Liver (tissue), 9 donors: ENCODE results near the gene DCBLD2. TPM values are rescaled to one million over a fixed set of nuclear protein-coding genes. Genes with fewer than 3 reads are reported as not detected.

Experiments
- DNase-seq: peaks from one replicate; pipeline ENCODE4 v3.0.0-alpha.2; 2017; ENCODE audit warnings: low spot score
- H3K27ac ChIP-seq, 2 donors: one replicate each; pipeline ENCODE4 v1.7.0; 2013; ENCODE audit warnings: inconsistent platforms in 2 of 2, low read length in 2 of 2, control low read depth in 1 of 2, low read depth in 1 of 2, mild to moderate bottlenecking in 1 of 2
- H3K27me3 ChIP-seq, 4 donors: one replicate each; pipeline versions ENCODE4 v1.6.1 to v1.7.0; 2013; ENCODE audit warnings: low read length in 3 of 4, inconsistent platforms in 1 of 4, mild to moderate bottlenecking in 1 of 4, moderate library complexity in 1 of 4; ENCODE audit not compliant: control insufficient read depth in 4 of 4, insufficient read depth in 4 of 4
- H3K36me3 ChIP-seq, 4 donors: one replicate each; pipeline versions ENCODE4 v1.6.1 to v1.7.0; 2013; ENCODE audit warnings: low read length in 3 of 4, mild to moderate bottlenecking in 3 of 4, low read depth in 1 of 4, moderate library complexity in 1 of 4; ENCODE audit not compliant: control insufficient read depth in 4 of 4, insufficient read depth in 3 of 4
- H3K4me1 ChIP-seq, 4 donors: one replicate each; pipeline versions ENCODE4 v1.6.1 to v1.7.0; 2013; ENCODE audit warnings: low read length in 3 of 4, mild to moderate bottlenecking in 3 of 4, moderate library complexity in 1 of 4; ENCODE audit not compliant: control insufficient read depth in 4 of 4, insufficient read depth in 4 of 4
- H3K4me3 ChIP-seq, 3 donors: one replicate each; pipeline versions ENCODE4 v1.6.1 to v1.7.0; 2013; ENCODE audit warnings: low read length in 3 of 3, control low read depth in 1 of 3, low read depth in 1 of 3, mild to moderate bottlenecking in 1 of 3
- H3K9ac ChIP-seq, 2 donors: one replicate each; pipeline ENCODE4 v1.7.0; 2013; ENCODE audit warnings: low read length in 2 of 2, mild to moderate bottlenecking in 2 of 2, moderate library complexity in 2 of 2, control low read depth in 1 of 2, low read depth in 1 of 2
- H3K9me3 ChIP-seq, 4 donors: one replicate each; pipeline versions ENCODE4 v1.6.1 to v1.7.0; 2013; ENCODE audit warnings: low read length in 3 of 4; ENCODE audit not compliant: control insufficient read depth in 4 of 4
- EGR1 ChIP-seq, 2 donors: IDR thresholded peaks; 2 replicates each; pipeline ENCODE4 v1.6.1; 2016 to 2018; ENCODE audit warnings: antibody characterized with exemption in 2 of 2, low read depth in 2 of 2
- FOXA1 ChIP-seq: IDR thresholded peaks from 2 replicates; pipeline ENCODE4 v1.6.1; 2016; ENCODE audit warnings: antibody characterized with exemption
- FOXA2 ChIP-seq: IDR thresholded peaks from 2 replicates; pipeline ENCODE4 v1.6.1; 2016; ENCODE audit warnings: antibody characterized with exemption
- GABPA ChIP-seq, 2 donors: IDR thresholded peaks in 1 of 2; conservative IDR thresholded peaks in 1 of 2; 2 replicates each; pipeline ENCODE4 v1.6.1; 2016; ENCODE audit warnings: antibody characterized with exemption in 2 of 2, mild to moderate bottlenecking in 1 of 2, moderate library complexity in 1 of 2
- HNF4A ChIP-seq, 2 donors: conservative IDR thresholded peaks; 2 replicates each; pipeline ENCODE4 v1.6.1; 2016; ENCODE audit warnings: antibody characterized with exemption in 2 of 2, mild to moderate bottlenecking in 2 of 2
- NR2F2 ChIP-seq: IDR thresholded peaks from 2 replicates; pipeline ENCODE4 v1.6.1; 2016; ENCODE audit warnings: antibody characterized with exemption
- RAD21 ChIP-seq, 2 donors: IDR thresholded peaks; 2 replicates each; pipeline ENCODE4 v1.6.1; 2016; ENCODE audit warnings: antibody characterized with exemption in 2 of 2, mild to moderate bottlenecking in 2 of 2
- RXRA ChIP-seq, 2 donors: IDR thresholded peaks; 2 replicates each; pipeline ENCODE4 v1.6.1; 2017 to 2018; ENCODE audit warnings: antibody characterized with exemption in 2 of 2, mild to moderate bottlenecking in 1 of 2
- SP1 ChIP-seq: IDR thresholded peaks from 2 replicates; pipeline ENCODE4 v1.6.1; 2018; ENCODE audit warnings: antibody characterized with exemption, mild to moderate bottlenecking
- TAF1 ChIP-seq: conservative IDR thresholded peaks from 2 replicates; pipeline ENCODE4 v1.6.1; 2016; ENCODE audit warnings: antibody characterized with exemption, mild to moderate bottlenecking
- YY1 ChIP-seq: IDR thresholded peaks from 2 replicates; pipeline ENCODE4 v1.6.1; 2016; ENCODE audit warnings: antibody characterized with exemption, mild to moderate bottlenecking
- WGBS: extraction: QIAGEN DNeasy Blood & Tissue Kit; methylation state at CpG from one replicate; pipeline ENCODE4 v1.1.7; 2013; 5-methylcytosine and 5-hydroxymethylcytosine counted together
- polyA plus RNA-seq, 2 donors: library from polyadenylated mRNA; stranded (reverse) in 1 of 2; unstranded in 1 of 2; fragments of 200-250 nt in 1 of 2; fragments of >200 nt in 1 of 2; fragmentation: Nextera tagmentation in 1 of 2; extraction: Ambion mirVana in 1 of 2; gene quantifications; one replicate each; pipeline versions ENCODE4 v1.2.1 to v1.2.3, GENCODE V29; 2013 to 2015
- total RNA-seq, 2 donors: library from RNA; depleted of rRNA; stranded (reverse); fragments of >200 nt; gene quantifications; one replicate each; pipeline ENCODE4 v1.2.3, GENCODE V29; 2014
- TF ChIP-seq, protein P1 (sequence below): IDR thresholded peaks from 2 replicates; pipeline ENCODE4 v1.6.1; 2016; ENCODE audit warnings: antibody characterized with exemption, mild to moderate bottlenecking
- TF ChIP-seq, protein P2 (sequence below): IDR thresholded peaks from 2 replicates; pipeline ENCODE4 v1.6.1; 2016; ENCODE audit warnings: antibody characterized with exemption
- TF ChIP-seq, protein P3 (sequence below): IDR thresholded peaks from 2 replicates; pipeline ENCODE4 v1.6.1; 2016; ENCODE audit warnings: antibody characterized with exemption
- TF ChIP-seq, protein P4 (sequence below): fragments of 150-350 bp; IDR thresholded peaks from 2 replicates; pipeline ENCODE4 v1.5.1; 2017; ENCODE audit warnings: improper control_type of control experiment, low read depth, low read length; ENCODE audit not compliant: missing input control
- donor health status: healthy.
- donor health status: healthy.
- donor health status: healthy.
- donor health status: healthy.
- donor health status: healthy.

The DCBLD2 gene
- total and polyA plus RNA-seq, 4 donors, result 4.7 to 14.7 (median 9.1) TPM

DNA sequence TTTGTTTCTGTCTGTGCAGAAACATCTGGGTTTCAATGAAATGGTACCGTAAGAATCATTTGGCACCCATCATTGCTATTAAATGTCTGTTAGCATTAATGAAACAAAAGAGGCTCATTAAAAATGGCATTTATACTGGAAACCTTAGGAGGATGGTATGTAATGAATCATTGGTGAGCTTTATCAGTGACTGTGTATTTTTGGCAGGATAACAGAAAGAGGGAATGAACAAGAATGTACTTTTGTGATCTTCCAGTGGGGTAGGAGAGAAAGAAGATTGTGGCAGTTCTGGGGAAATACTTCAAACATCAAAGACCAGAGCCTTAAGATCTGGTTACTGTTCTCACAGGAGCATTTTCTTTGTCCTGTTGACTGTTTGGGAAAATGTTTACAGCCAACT, 4.7 kb upstream of the DCBLD2 start:
- WGBS, result 91% methylated on average over 1 of the region's 1 CpG
- no peak for DNase-seq
- no peak overlapping the region for H3K4me3 ChIP-seq
- H3K9ac ChIP-seq, result no peak overlapping the region
- no peak overlapping the region for H3K27ac ChIP-seq
- no peaks in the 10 kb centered on the region for H3K27me3 ChIP-seq
- no peaks in the 10 kb centered on the region for H3K36me3 ChIP-seq
- peaks cover 0 to 7% (median 2%) of the 10 kb centered on the region in 4 donors for H3K4me1 ChIP-seq
- H3K9me3 ChIP-seq, result no peaks in the 10 kb centered on the region
- TF ChIP-seq, protein P1, sequence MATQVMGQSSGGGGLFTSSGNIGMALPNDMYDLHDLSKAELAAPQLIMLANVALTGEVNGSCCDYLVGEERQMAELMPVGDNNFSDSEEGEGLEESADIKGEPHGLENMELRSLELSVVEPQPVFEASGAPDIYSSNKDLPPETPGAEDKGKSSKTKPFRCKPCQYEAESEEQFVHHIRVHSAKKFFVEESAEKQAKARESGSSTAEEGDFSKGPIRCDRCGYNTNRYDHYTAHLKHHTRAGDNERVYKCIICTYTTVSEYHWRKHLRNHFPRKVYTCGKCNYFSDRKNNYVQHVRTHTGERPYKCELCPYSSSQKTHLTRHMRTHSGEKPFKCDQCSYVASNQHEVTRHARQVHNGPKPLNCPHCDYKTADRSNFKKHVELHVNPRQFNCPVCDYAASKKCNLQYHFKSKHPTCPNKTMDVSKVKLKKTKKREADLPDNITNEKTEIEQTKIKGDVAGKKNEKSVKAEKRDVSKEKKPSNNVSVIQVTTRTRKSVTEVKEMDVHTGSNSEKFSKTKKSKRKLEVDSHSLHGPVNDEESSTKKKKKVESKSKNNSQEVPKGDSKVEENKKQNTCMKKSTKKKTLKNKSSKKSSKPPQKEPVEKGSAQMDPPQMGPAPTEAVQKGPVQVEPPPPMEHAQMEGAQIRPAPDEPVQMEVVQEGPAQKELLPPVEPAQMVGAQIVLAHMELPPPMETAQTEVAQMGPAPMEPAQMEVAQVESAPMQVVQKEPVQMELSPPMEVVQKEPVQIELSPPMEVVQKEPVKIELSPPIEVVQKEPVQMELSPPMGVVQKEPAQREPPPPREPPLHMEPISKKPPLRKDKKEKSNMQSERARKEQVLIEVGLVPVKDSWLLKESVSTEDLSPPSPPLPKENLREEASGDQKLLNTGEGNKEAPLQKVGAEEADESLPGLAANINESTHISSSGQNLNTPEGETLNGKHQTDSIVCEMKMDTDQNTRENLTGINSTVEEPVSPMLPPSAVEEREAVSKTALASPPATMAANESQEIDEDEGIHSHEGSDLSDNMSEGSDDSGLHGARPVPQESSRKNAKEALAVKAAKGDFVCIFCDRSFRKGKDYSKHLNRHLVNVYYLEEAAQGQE, result no peak
- TF ChIP-seq GABPA (IDR thresholded peaks at IDR 0.05 in 1 of 2, conservative IDR thresholded peaks at IDR 0.05 in 1 of 2) (no peak), RXRA (IDR thresholded peaks at IDR 0.05) (no peak), RAD21 (IDR thresholded peaks at IDR 0.05) (no peak), HNF4A (conservative IDR thresholded peaks at IDR 0.05) (no peak), NR2F2 (no peak), YY1 (no peak), SP1 (no peak)
- TF ChIP-seq, protein P2, sequence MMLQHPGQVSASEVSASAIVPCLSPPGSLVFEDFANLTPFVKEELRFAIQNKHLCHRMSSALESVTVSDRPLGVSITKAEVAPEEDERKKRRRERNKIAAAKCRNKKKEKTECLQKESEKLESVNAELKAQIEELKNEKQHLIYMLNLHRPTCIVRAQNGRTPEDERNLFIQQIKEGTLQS, result no peak
- TF ChIP-seq, protein P3, sequence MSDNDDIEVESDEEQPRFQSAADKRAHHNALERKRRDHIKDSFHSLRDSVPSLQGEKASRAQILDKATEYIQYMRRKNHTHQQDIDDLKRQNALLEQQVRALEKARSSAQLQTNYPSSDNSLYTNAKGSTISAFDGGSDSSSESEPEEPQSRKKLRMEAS, result no peak

- no peak for DNase-seq
- TF ChIP-seq HNF4A (conservative IDR thresholded peaks at IDR 0.05) (no peak), FOXA1 (no peak), NR2F2 (no peak), RXRA (IDR thresholded peaks at IDR 0.05) (no peak), SP1 (no peak), RAD21 (IDR thresholded peaks at IDR 0.05) (no peak), EGR1 (IDR thresholded peaks at IDR 0.05; ENCODE audit: low read depth in 2 of 2) (no peak), YY1 (no peak), FOXA2 (no peak), GABPA (IDR thresholded peaks at IDR 0.05 in 1 of 2, conservative IDR thresholded peaks at IDR 0.05 in 1 of 2) (no peak), TAF1 (no peak)
- TF ChIP-seq, protein P2, result no peak
- TF ChIP-seq, protein P4, sequence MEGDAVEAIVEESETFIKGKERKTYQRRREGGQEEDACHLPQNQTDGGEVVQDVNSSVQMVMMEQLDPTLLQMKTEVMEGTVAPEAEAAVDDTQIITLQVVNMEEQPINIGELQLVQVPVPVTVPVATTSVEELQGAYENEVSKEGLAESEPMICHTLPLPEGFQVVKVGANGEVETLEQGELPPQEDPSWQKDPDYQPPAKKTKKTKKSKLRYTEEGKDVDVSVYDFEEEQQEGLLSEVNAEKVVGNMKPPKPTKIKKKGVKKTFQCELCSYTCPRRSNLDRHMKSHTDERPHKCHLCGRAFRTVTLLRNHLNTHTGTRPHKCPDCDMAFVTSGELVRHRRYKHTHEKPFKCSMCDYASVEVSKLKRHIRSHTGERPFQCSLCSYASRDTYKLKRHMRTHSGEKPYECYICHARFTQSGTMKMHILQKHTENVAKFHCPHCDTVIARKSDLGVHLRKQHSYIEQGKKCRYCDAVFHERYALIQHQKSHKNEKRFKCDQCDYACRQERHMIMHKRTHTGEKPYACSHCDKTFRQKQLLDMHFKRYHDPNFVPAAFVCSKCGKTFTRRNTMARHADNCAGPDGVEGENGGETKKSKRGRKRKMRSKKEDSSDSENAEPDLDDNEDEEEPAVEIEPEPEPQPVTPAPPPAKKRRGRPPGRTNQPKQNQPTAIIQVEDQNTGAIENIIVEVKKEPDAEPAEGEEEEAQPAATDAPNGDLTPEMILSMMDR, result no peak
- Histone ChIP-seq H3K27ac (no peak overlapping the region), H3K27me3 (no peaks in the 10 kb centered on the region), H3K9me3 (no peaks in the 10 kb centered on the region), H3K4me1 (peaks cover 5 to 19% (median 9%) of the 10 kb centered on the region in 4 donors), H3K9ac (no peak overlapping the region), H3K4me3 (no peak overlapping the region), H3K36me3 (no peaks in the 10 kb centered on the region)
- WGBS, result 92% methylated on average over 11 of the region's 11 CpGs
These were observed 2.4 kb upstream of the DCBLD2 start for GRCh38 chr3:98903705-98904481.
